ENCODE data around the gene MRAP.

The MRAP gene

GRCh38 chr21:32334980-32335531 lies 36.4 kb downstream of the MRAP start:
- no peak for TF ChIP-seq CTCF (IDR thresholded peaks at IDR 0.05; ENCODE audit: low read depth, low read length)
- no peak overlapping the region for H3K4me3 ChIP-seq (replicated peaks in 1 of 2; ENCODE audit: low read depth in 2 of 2, low read length in 2 of 2)
- DNase-seq (ENCODE audit: low read depth in 2 of 2) = peak in 1 of 2 donors; percentile 7

- no peak overlapping the region for H3K4me3 ChIP-seq (replicated peaks in 1 of 2; ENCODE audit: low read depth in 2 of 2, low read length in 2 of 2)
- no peak for TF ChIP-seq CTCF (IDR thresholded peaks at IDR 0.05; ENCODE audit: low read depth, low read length)
- peak in 1 of 2 donors; percentile 38 for DNase-seq (ENCODE audit: low read depth in 2 of 2)
These were observed 37.2 kb downstream of the MRAP start for GRCh38 chr21:32335601-32336575.

GRCh38 chr21:32336711-32337110 lies 38.1 kb downstream of the MRAP start:
- DNase-seq (ENCODE audit: low read depth in 2 of 2) = peak; percentile 10 to 48
- no peak overlapping the region for H3K4me3 ChIP-seq (replicated peaks in 1 of 2; ENCODE audit: low read depth in 2 of 2, low read length in 2 of 2)
- TF ChIP-seq CTCF (IDR thresholded peaks at IDR 0.05; ENCODE audit: low read depth, low read length) = no peak

- H3K4me3 ChIP-seq (replicated peaks in 1 of 2; ENCODE audit: low read depth in 2 of 2, low read length in 2 of 2) = no peak overlapping the region
These were observed 38.6 kb downstream of the MRAP start for GRCh38 chr21:32337206-32337605.

GRCh38 chr21:32338209-32338921 lies 39.7 kb downstream of the MRAP start:
- DNase-seq (ENCODE audit: low read depth in 2 of 2) = no peak
- H3K4me3 ChIP-seq (replicated peaks in 1 of 2; ENCODE audit: low read depth in 2 of 2, low read length in 2 of 2) = no peak overlapping the region

More at GRCh38 chr21:32337206-32337605, 38.6 kb downstream of the MRAP start:
- DNase-seq (ENCODE audit: low read depth in 2 of 2) = no peak
- TF ChIP-seq CTCF (IDR thresholded peaks at IDR 0.05; ENCODE audit: low read depth, low read length) = no peak

More at GRCh38 chr21:32338209-32338921, 39.7 kb downstream of the MRAP start:
- no peak for TF ChIP-seq CTCF (IDR thresholded peaks at IDR 0.05; ENCODE audit: low read depth, low read length)

Measured in cardiac fibroblast (primary cell).